RCC 7860 (cell line): ENCODE results near the gene CPEB2.

Source experiments
- DNase-seq: peaks from one replicate; pipeline ENCODE4 v3.0.0-alpha.2; 2015; ENCODE audit warnings: low spot score
- FAIRE-seq: peaks from 2 replicates; lab custom pipeline; 2012; peaks lifted over from hg19 to GRCh38; lab: Jason Lieb, UNC

CPEB2 gene

DNA sequence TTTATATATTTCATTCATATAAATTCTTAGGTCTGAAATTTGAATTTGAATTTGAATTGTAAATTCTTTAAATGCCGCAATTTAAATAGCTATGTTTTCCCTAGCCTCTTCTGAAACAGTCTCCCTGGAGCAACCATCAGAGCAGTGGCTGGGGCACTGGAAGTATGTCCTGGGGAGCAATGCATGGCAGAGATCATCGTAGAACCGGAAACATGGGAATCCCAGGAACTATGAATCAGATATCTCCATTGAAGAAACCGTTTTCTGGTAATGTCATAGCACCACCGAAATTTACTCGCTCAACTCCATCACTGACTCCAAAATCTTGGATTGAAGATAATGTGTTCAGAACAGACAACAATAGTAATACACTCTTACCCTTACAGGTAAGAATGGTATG lies 4.9 kb downstream of the CPEB2 start:
- DNase-seq (peak; percentile 50), FAIRE-seq (no peak)

- DNase-seq (no peak), FAIRE-seq (no peak)
Observed at GRCh38 chr4:15010038-15010585, 7.8 kb downstream of the CPEB2 start.

- DNase-seq (no peak), FAIRE-seq (no peak)
Observed at GRCh38 chr4:15011166-15011565, 8.9 kb downstream of the CPEB2 start.

DNA sequence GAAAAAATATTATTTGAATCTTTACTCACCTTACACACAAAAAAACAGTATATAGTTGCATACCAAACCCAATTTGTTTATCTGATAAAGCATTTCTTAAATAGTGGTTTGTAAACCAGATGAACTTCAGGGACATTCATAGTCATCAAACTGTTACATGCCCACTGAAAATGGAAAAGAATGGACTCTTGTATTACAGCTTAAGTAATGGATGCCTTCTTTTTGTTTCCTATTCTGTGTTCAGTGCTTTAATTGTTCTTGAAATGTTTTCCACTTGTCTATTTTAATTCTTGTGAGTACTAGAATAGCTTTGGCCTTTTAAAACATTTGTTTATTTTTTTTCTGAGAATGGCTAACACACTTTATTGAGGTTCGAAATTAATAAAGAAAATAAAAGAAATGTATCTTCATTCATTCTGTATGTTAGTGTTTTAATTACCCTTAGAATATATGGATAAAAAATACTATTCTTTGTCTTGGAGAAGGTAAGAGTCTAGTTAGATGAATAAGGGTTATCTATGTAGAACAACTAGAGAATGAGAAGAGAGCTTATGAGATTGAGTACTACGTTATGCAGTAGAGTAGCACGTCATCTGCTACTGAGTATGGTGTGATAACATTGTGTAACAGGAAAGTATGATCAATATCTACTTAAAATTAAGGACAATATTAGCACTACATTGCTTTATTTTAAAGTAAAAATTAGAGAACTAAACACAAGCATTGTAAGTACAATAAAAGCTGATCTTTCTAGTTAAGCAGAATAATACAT lies 9.9 kb downstream of the CPEB2 start:
- no peak for DNase-seq
- FAIRE-seq = no peak

- no peak for FAIRE-seq
- no peak for DNase-seq
Observed at GRCh38 chr4:15013585-15013984, 11.3 kb downstream of the CPEB2 start.

- FAIRE-seq = no peak
- no peak for DNase-seq
Observed at GRCh38 chr4:15015170-15015569, 12.9 kb downstream of the CPEB2 start.

DNA sequence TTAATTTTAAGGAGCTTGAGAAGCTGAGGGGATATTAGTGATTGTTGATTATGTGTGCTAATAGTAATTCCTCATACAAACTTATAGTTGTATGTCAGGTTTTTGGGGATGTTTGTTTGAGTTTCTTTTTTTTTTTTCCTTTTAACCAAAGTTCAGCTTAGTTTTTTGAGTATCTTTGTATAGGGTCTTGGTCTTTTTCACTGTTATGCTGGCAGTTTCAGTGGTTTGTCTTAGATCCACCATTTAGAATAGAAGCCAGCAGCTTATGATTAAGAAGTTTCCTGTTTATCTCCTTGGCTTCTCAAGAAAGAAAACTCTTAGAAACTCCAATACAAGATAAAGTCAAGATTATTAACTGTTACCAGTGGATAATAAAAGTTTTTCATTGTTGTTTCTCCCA lies 16.1 kb downstream of the CPEB2 start:
- FAIRE-seq (no peak), DNase-seq (no peak)

GRCh38 chr4:15020502-15021286 lies 18.4 kb downstream of the CPEB2 start:
- DNase-seq (no peak), FAIRE-seq (no peak)

GRCh38 chr4:15021311-15021710 lies 19.0 kb downstream of the CPEB2 start:
- no peak for FAIRE-seq
- no peak for DNase-seq

GRCh38 chr4:15021946-15022345 lies 19.7 kb downstream of the CPEB2 start:
- DNase-seq = no peak
- FAIRE-seq = no peak

GRCh38 chr4:15024386-15024785 lies 22.1 kb downstream of the CPEB2 start:
- DNase-seq = no peak
- FAIRE-seq = no peak

DNA sequence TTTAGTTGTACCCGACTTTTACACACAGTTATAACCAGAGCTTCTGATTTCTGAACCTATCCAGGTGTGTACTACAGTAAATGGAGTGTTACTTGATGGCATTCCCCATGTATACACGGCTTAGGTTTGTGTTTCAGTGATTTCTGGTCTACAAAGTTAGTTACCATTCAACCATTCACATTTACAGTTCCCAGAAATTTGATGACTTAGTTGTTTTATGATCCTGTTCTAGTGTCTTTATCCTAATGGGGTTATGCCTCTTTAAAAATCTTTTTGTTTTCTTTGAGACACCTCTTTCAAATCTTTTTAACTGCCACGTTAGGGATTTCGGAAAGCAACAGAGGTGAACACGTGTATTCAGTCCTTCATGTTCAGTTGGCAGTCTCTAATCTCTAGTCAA lies 23.4 kb downstream of the CPEB2 start:
- DNase-seq = no peak

DNA sequence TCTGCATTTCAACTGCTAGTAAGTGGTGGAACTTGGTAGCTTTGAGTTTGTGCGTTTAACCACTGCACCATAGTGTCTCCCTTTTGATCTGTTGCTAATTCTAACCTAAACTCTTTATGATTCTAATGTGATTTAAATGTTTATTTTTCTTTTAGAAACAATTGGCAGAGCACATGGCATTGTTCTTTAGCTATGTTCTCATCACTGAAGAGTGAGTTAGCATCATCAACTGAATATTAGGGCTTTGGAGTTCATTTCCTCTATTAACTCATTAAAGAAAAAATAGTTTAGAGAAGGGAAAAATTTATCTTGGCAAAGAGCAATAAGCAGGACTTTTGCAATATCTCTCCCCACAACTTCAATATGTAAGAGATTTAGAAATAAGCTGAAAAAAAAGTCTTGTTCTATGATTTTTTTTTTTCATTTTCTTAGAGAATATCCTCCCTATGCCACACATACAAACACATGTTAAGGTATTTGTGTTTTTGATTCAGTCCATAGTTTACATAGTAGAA lies 25.7 kb downstream of the CPEB2 start:
- DNase-seq (no peak), FAIRE-seq (no peak)

More for the DNA sequence above, 23.4 kb downstream of the CPEB2 start:
- FAIRE-seq = no peak

GRCh38 chr4:15031197-15031596 lies 28.9 kb downstream of the CPEB2 start:
- DNase-seq (no peak), FAIRE-seq (no peak)

DNA sequence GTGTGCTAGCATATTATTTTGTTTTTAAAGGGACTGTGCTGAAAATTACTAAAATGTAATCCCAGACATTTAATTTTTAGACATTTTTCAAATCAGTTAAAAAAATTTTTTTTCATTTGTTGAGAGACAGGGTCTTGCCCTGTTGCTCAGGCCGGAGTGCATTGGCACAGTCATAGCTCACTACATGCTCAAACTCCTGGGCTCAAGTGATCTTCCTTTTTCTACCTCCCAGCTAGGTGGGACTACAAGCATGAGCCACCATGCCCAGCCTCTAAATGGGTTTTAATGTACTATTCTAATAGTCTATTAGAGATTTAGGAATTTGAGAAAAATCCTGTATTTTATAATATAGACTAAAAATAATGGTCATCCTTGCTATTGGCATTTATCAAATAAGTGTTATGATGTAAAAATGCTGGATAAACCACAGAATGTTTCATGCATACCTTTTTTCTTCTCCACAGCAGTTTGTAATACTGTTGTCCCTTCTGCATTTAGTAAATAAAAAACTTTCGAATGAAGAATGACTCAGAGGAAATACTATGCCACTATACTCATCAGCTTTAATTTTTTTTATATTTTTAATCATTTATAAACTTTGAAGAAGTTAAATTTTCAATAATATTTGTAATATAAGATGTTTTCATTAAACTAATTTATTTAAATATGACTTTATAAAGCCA lies 29.9 kb downstream of the CPEB2 start:
- DNase-seq = no peak
- no peak for FAIRE-seq

DNA sequence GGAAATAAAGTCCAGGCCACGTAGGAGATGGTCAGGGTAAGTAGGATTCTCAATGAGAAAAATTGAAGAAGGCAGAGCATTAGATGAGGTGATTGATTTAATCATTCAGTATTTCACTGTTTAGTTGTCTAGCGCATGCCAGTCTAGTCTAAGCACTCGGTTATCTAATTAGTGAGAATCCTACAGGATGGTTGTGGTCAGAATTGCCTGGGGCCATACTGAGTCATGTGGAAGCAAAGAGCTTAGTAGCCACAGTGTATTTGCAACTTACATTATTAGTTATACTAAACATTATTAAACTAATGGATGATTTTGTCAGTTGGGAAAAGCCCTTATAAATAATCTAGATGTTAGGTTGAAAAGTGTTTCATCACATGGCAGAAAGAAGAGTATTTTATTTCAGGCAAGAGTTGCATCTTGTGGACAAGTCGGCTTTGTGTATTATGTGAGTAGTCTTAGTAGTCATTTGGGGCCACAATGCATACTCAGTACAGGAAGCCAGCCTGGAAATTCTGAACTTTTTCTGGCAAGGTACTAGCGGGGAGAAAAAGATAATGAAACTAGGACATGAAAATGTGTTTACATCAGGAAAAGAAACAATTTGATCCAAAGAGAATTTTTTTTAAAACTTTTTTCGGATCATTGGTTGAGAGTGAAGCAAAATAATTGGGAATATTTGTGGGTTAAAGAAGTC lies 31.9 kb downstream of the CPEB2 start:
- DNase-seq = no peak
- no peak for FAIRE-seq

- DNase-seq (no peak), FAIRE-seq (no peak)
Observed at GRCh38 chr4:15035159-15035558, 32.9 kb downstream of the CPEB2 start.

- DNase-seq (no peak), FAIRE-seq (no peak)
Observed at GRCh38 chr4:15037923-15038541, 35.8 kb downstream of the CPEB2 start.

DNA sequence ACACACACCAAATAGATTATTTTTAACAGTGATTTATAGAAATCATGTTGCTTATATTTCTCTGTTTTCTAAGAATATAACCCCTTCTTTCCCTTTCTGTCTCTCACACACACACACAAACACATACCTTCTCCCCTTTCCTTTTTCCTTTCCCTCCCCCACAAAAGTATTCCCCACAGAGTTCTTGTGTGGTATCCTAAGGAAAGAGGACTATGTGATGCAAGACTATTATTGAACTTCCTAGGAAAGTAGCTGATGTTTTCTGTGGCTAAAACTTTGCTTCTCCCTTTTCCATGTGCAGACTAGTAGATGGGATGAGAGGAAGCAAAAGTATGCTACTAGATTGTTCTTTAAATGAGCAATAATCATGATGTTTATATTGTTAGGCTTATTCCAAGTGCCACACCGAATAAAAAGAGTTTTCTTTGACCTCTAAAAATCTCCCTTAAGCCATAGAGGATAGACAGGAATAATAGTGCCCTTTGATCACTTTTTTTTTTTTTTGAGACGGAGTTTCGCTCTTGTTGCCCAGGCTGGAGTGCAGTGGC lies 38.7 kb downstream of the CPEB2 start:
- DNase-seq (no peak), FAIRE-seq (no peak)
